Heart left ventricle (tissue), 13 donors: ENCODE measurements around the gene COL20A1.

Experiments used
- CTCF ChIP-seq, 12 donors: fragments of 200-600 bp; sonication (generic) in 4 of 12; IDR thresholded peaks; one replicate each; pipeline versions ENCODE4 v1.5.0 to v1.8.0; 2018 to 2022; ENCODE audit warnings: antibody characterized with exemption in 12 of 12, mild to moderate bottlenecking in 5 of 12
- POLR2A ChIP-seq, 2 donors: fragments of 450-650 bp; IDR thresholded peaks; one replicate each; pipeline ENCODE4 v1.6.1; 2017; ENCODE audit warnings: antibody characterized with exemption in 2 of 2, mild to moderate bottlenecking in 2 of 2, moderate library complexity in 2 of 2
- donor health status: ischemic (EF 13 %, LVEDD 7.1; RV severe dilation, severe dysfunction).
- donor health status: DM: no; HTN: yes; CAD: no.
- donor health status: DM: no; HTN: no; CAD: no.
- donor health status: ischemic (EF 25% LVEDD 6.9; RV normal size, moderate dysfunction).
- donor health status: ischemic (EF 25% LVEDD 5.7; RV mildly dilated, moderate dysfunction).
- donor health status: ischemic (EF 35%, LVEDD 5.7; RV mildly dilated, moderate dysfunction).
- donor health status: nonischemic (EF 11% LVEDD 7.7; RV severe dilation, severe dysfunction).
- donor health status: DM: yes; HTN: yes; CAD: no.
- donor health status: PGD.
- donor health status: ischemic (EF 29% LVEDD 5.4; RV normal size, mild dysfunction).
- donor health status: nonischemic (EF 23%, LVEDD 6.1; RV moderate dilation, normal function).

DNA sequence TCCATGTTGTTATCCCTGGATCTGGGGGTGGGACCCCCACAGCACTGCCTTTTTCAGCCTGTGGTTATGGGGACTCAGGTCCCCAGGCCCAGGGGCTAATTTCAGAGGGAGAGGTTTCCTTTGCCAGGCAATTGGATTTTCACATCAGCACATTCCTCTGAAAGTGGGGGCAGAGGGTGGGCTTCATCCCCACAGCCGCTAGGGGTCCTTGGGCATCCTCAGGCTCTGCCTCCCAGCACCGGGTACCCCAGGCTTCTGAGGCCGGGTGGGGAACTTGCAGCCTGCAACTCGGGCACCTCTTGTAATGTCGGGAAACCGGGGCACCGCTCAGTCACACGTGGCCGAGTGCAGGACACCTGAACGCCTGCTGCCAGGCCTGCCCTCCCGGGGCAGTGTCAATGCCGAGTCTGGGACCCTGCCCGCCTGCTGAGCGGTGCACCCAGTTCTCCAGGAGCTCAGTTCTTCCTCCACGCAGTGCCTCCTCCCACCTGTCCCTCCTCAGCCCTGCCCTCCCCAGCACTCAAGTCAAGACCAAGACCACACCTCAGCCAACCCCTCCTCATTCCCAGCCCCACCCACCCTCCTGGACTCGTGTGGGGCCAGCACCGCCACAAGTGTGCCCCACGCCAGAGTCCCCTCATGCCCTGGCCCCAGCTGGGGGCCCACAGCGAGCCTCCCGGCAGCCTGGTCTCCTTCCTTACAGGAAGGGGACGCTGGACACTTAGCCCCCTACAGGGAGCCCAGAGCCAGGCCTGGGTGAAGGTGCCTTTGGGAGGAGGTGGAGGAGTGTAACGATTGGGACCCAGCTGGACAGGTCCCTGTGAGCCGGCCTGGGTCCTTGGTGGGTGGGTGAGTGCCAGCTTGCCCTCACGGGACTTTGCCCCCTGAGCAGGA is 77.0 kb downstream of the COL20A1 start:
- TF ChIP-seq CTCF (IDR thresholded peaks at IDR 0.05) (no peak), POLR2A (IDR thresholded peaks at IDR 0.05) (no peak)
